MM.1S (cell line): ENCODE data around the gene TTC7B.

Experiments used
- DNase-seq: peaks from one replicate; pipeline ENCODE4 v3.0.0-alpha.2; 2015
- H2AFZ ChIP-seq: fragments of 300-600 bp; sonication (generic); 2 replicates; pipeline ENCODE4 v1.6.0; 2016; ENCODE audit warnings: antibody characterized with exemption, low read length
- H3F3A ChIP-seq: fragments of 300-600 bp; sonication (generic); 2 replicates; pipeline ENCODE4 v1.6.1; 2016; ENCODE audit warnings: mild to moderate bottlenecking, antibody characterized with exemption, low read length, moderate library complexity, mixed read lengths; ENCODE audit not compliant: insufficient read depth
- H3K27ac ChIP-seq: fragments of 300-600 bp; sonication (generic); 2 replicates; pipeline ENCODE4 v1.5.1; 2016; ENCODE audit warnings: mild to moderate bottlenecking, low read length
- H3K27me3 ChIP-seq: fragments of 300-600 bp; sonication (generic); replicated peaks from 2 replicates; pipeline ENCODE4 v1.6.0; 2016; ENCODE audit warnings: low read length; ENCODE audit not compliant: insufficient read depth
- H3K36me3 ChIP-seq: fragments of 300-600 bp; sonication (generic); replicated peaks from 2 replicates; pipeline ENCODE4 v1.6.1; 2016; ENCODE audit warnings: mild to moderate bottlenecking, low read length, mixed read lengths; ENCODE audit not compliant: insufficient read depth
- H3K4me1 ChIP-seq: fragments of 300-600 bp; sonication (generic); 2 replicates; pipeline ENCODE4 v1.6.1; 2016; ENCODE audit warnings: low read length, mixed read lengths
- H3K4me2 ChIP-seq: fragments of 300-600 bp; sonication (generic); 2 replicates; pipeline ENCODE4 v1.6.0; 2016; ENCODE audit warnings: low read depth, low read length
- H3K4me3 ChIP-seq: fragments of 300-600 bp; sonication (generic); 2 replicates; pipeline ENCODE4 v1.5.1; 2016; ENCODE audit warnings: low read length, mixed read lengths
- H3K79me2 ChIP-seq: fragments of 300-600 bp; sonication (generic); 2 replicates; pipeline ENCODE4 v1.6.1; 2016; ENCODE audit warnings: mixed run types, low read length, mixed read lengths
- H3K9ac ChIP-seq: fragments of 300-600 bp; sonication (generic); 2 replicates; pipeline ENCODE4 v1.6.1; 2016; ENCODE audit warnings: low read length, mixed read lengths
- H3K9me2 ChIP-seq: fragments of 300-600 bp; sonication (generic); replicated peaks from 2 replicates; pipeline ENCODE4 v1.6.1; 2016; ENCODE audit warnings: mild to moderate bottlenecking, low read length, mixed read lengths; ENCODE audit not compliant: insufficient read depth
- H3K9me3 ChIP-seq: fragments of 300-600 bp; sonication (generic); replicated peaks from 2 replicates; pipeline ENCODE4 v1.6.1; 2016; ENCODE audit warnings: mild to moderate bottlenecking, low read length, mixed read lengths; ENCODE audit not compliant: insufficient read depth
- H4K20me1 ChIP-seq: fragments of 300-600 bp; sonication (generic); 2 replicates; pipeline ENCODE4 v1.6.1; 2016; ENCODE audit warnings: mild to moderate bottlenecking, low read length, moderate library complexity, mixed read lengths; ENCODE audit not compliant: insufficient read depth
- CTCF ChIP-seq: fragments of 300-600 bp; sonication (generic); IDR thresholded peaks from 2 replicates; pipeline ENCODE4 v1.5.1; 2016; ENCODE audit warnings: antibody characterized with exemption, low read length, mixed read lengths
- EZH2 ChIP-seq: fragments of 300-600 bp; sonication (generic); optimal IDR thresholded peaks from 2 replicates; pipeline ENCODE3; 2017; ENCODE audit warnings: low read depth, mild to moderate bottlenecking, antibody characterized with exemption, low read length, mixed read lengths
- EZH2phosphoT487 ChIP-seq: fragments of 300-600 bp; sonication (generic); IDR thresholded peaks from 2 replicates; pipeline ENCODE4 v1.6.1; 2018; ENCODE audit warnings: antibody characterized with exemption, low read length

Gene TTC7B

DNA sequence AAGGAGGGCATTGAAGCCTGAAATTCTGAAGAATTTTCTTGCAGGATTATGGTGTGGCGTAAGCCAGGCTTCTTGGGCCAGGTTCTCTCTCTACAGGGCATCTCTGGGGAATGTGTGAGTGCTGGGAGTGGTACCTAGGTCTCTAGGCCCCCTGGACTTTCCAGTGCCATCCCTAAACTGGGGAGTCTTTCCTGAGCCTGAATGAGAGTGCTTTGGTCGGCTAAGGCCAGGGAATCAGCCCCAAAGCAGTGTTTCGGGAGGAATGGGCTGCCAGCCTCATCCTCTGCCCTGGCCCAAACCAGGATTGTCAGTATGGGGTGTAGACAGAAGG lies 325.5 kb downstream of the TTC7B start:
- Histone ChIP-seq H3K27me3 (no peaks in the 10 kb centered on the region), H3K9me2 (no peaks in the 10 kb centered on the region), H3F3A (no peaks in the 10 kb centered on the region), H3K27ac (no peak overlapping the region), H3K4me1 (no peaks in the 10 kb centered on the region), H3K4me3 (no peak overlapping the region), H2AFZ (no peak overlapping the region), H3K4me2 (no peak overlapping the region), H3K9ac (no peak overlapping the region), H3K9me3 (no peaks in the 10 kb centered on the region), H3K79me2 (no peaks in the 10 kb centered on the region), H4K20me1 (no peaks in the 10 kb centered on the region), H3K36me3 (no peaks in the 10 kb centered on the region)
- no peak for TF ChIP-seq EZH2
- TF ChIP-seq EZH2phosphoT487 = no peak
- no peak for DNase-seq

DNA sequence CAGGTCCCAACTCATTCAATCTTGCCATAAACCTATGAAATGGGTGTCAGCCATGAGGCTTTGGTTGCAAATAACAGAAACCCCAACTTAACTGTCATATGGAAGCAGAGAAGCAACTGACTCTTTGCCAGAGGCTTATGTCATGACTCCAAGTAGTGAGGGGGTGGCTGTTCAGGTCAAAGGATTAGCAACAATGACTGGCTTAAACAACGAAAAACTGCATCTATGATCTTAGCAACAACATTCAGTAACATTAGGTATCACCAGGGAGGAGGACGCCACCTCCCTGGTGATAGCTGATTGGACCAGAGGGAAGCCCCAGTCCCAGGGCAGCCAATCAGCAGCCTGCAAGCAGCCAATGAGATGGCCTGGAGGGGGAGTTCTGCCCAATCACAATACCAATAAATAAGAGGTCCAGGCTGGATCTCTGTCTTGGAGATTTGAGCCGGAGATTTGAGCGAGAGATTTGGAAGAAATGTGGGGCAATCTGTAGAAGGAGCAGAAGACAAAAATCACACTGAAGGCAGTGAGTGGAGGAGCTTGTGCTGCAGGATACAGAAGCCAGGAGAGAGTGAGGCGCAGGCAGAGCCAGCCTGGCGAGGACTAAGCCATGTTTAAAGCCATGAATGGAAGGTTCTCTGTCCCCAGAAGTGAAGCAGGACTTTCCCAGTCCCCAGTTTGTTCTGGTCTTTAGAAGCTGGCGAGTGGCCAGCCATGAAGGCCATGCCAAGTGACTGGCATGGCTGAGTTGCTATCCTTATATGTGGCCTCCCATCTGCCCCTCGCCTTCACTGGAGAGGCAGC lies 326.1 kb downstream of the TTC7B start:
- Histone ChIP-seq H3K79me2 (no peaks in the 10 kb centered on the region), H3K9me2 (no peaks in the 10 kb centered on the region), H3K27me3 (no peaks in the 10 kb centered on the region), H3K9me3 (no peaks in the 10 kb centered on the region), H3K9ac (no peak overlapping the region), H3K4me3 (no peak overlapping the region), H3K4me1 (no peaks in the 10 kb centered on the region), H3K36me3 (no peaks in the 10 kb centered on the region), H3K4me2 (no peak overlapping the region), H2AFZ (no peak overlapping the region), H4K20me1 (no peaks in the 10 kb centered on the region), H3K27ac (no peak overlapping the region), H3F3A (no peaks in the 10 kb centered on the region)
- DNase-seq = no peak
- no peak for TF ChIP-seq EZH2phosphoT487
- no peak for TF ChIP-seq CTCF
- no peak for TF ChIP-seq EZH2

GRCh38 chr14:90489306-90489705 lies 326.9 kb downstream of the TTC7B start:
- Histone ChIP-seq H3K4me3 (no peak overlapping the region), H3K4me2 (no peak overlapping the region), H3K27ac (no peak overlapping the region), H3K9me2 (no peaks in the 10 kb centered on the region), H3K9me3 (no peaks in the 10 kb centered on the region), H4K20me1 (no peaks in the 10 kb centered on the region), H3K27me3 (no peaks in the 10 kb centered on the region), H3K79me2 (no peaks in the 10 kb centered on the region), H3F3A (no peaks in the 10 kb centered on the region), H3K4me1 (no peaks in the 10 kb centered on the region), H3K9ac (no peak overlapping the region), H2AFZ (no peak overlapping the region), H3K36me3 (no peaks in the 10 kb centered on the region)
- no peak for TF ChIP-seq EZH2
- no peak for TF ChIP-seq CTCF
- no peak for TF ChIP-seq EZH2phosphoT487
- no peak for DNase-seq

DNA sequence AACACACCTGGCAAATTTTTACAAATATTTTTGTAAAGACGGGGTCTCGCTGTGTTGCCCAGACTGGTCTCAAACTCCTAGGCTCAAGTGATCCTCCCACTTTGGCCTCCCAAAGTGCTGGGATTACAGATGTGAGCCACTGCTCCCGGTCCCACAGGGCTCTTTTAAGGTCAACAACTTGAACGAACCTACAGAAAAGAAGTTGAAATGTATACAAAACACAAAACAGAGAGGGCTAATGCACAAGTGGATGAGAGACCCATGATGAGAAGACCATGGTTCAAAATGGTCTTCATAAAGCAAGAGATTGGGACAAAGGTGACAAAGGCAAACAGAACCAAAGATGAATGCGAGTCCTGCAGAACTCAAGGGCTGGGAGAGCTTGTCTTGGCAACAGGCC lies 328.0 kb downstream of the TTC7B start:
- no peaks in the 10 kb centered on the region for H3K9me2 ChIP-seq
- no peaks in the 10 kb centered on the region for H3K36me3 ChIP-seq
- H3K27ac ChIP-seq = no peak overlapping the region
- H3K79me2 ChIP-seq = no peaks in the 10 kb centered on the region
- no peaks in the 10 kb centered on the region for H4K20me1 ChIP-seq
- no peak overlapping the region for H3K9ac ChIP-seq
- no peaks in the 10 kb centered on the region for H3K4me1 ChIP-seq
- H3K27me3 ChIP-seq = no peaks in the 10 kb centered on the region
- no peak for TF ChIP-seq EZH2
- no peak for TF ChIP-seq CTCF
- TF ChIP-seq EZH2phosphoT487 = no peak
- H2AFZ ChIP-seq = no peak overlapping the region
- no peaks in the 10 kb centered on the region for H3K9me3 ChIP-seq
- H3K4me2 ChIP-seq = no peak overlapping the region
- no peaks in the 10 kb centered on the region for H3F3A ChIP-seq
- no peak overlapping the region for H3K4me3 ChIP-seq
- DNase-seq = no peak
